ENCODE data around the gene MSI1.

MSI1 gene

DNA sequence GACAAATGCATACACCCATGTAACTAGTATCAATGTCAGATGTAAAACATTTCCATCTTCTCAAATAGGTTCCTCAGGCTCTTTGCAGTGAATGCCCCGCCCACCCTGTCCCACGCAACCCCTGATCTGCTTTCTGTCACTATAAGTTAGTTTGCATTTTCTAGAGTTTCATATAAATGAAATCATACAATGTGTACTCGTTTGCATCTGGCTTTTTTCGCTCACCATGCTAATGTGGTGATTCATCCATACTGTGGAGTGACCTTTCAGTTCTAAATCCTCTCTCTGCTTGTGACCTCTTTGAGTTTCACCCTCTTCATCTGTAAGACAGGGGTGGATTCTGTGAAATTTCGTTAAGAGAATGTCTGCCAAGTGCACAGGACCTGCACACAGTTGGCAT is 30.6 kb upstream of the MSI1 start:
- Histone ChIP-seq H3K9ac (ENCODE audit: low read length) (no peak overlapping the region), H3K9me3 (ENCODE audit: low read length) (no peaks in the 10 kb centered on the region), H3K27ac (ENCODE audit: low read depth, low read length) (no peak overlapping the region), H3K27me3 (ENCODE audit: control insufficient read depth in 1 of 2, insufficient read depth in 2 of 2, low read length in 2 of 2) (no peaks in the 10 kb centered on the region), H3K36me3 (ENCODE audit: insufficient read depth, low read length) (no peaks in the 10 kb centered on the region), H3K4me3 (ENCODE audit: low read depth in 1 of 2, low read length in 2 of 2) (no peak overlapping the region), H3K4me1 (ENCODE audit: insufficient read depth, low read length) (no peaks in the 10 kb centered on the region)

- Histone ChIP-seq H3K27ac (ENCODE audit: low read depth, low read length) (no peak overlapping the region), H3K27me3 (ENCODE audit: control insufficient read depth in 1 of 2, insufficient read depth in 2 of 2, low read length in 2 of 2) (no peaks in the 10 kb centered on the region), H3K4me1 (ENCODE audit: insufficient read depth, low read length) (no peaks in the 10 kb centered on the region), H3K9ac (ENCODE audit: low read length) (no peak overlapping the region), H3K36me3 (ENCODE audit: insufficient read depth, low read length) (no peaks in the 10 kb centered on the region), H3K4me3 (ENCODE audit: low read depth in 1 of 2, low read length in 2 of 2) (no peak overlapping the region), H3K9me3 (ENCODE audit: low read length) (no peaks in the 10 kb centered on the region)
These were observed 29.0 kb upstream of the MSI1 start for GRCh38 chr12:120397824-120398540.

- Histone ChIP-seq H3K36me3 (ENCODE audit: insufficient read depth, low read length) (no peaks in the 10 kb centered on the region), H3K4me1 (ENCODE audit: insufficient read depth, low read length) (no peaks in the 10 kb centered on the region), H3K4me3 (ENCODE audit: low read depth in 1 of 2, low read length in 2 of 2) (no peak overlapping the region), H3K27me3 (ENCODE audit: control insufficient read depth in 1 of 2, insufficient read depth in 2 of 2, low read length in 2 of 2) (no peaks in the 10 kb centered on the region), H3K9me3 (ENCODE audit: low read length) (no peaks in the 10 kb centered on the region), H3K27ac (ENCODE audit: low read depth, low read length) (no peak overlapping the region), H3K9ac (ENCODE audit: low read length) (no peak overlapping the region)
These were observed 25.8 kb upstream of the MSI1 start for GRCh38 chr12:120394483-120395367.

DNA sequence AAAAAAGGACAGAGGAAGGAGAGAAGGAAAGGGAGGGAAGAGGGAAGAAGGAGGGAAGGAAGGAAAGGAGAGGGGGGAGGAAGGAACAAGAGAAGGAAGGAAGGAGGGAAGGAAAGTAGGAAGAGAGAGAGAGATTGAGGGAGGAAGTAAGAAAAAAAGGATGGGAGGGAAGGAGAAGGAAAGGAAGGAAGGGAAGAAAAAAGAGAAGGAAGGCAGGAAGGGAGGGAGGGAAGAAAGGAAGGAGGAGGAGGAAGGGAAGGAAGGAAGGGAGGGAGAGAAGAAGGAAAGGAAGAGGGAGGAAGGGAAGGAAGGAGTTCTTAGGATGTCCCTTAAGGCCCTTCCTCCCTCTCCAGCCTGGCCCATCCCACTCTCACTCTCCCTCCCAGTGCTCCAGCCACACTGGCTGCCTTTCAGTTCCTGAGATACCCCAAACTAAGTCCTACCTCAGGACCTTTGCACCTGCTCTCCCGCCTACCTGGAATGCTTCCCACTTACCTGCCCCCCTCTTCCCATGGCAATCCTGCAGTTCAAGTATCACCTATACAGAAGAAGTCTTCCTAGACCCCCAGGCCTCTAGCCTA is 21.7 kb upstream of the MSI1 start:
- no peak overlapping the region for H3K9ac ChIP-seq (ENCODE audit: low read length)
- no peaks in the 10 kb centered on the region for H3K36me3 ChIP-seq (ENCODE audit: insufficient read depth, low read length)
- no peak overlapping the region for H3K4me3 ChIP-seq (ENCODE audit: low read depth in 1 of 2, low read length in 2 of 2)
- H3K27me3 ChIP-seq (ENCODE audit: control insufficient read depth in 1 of 2, insufficient read depth in 2 of 2, low read length in 2 of 2): peaks cover 0 to 6% of the 10 kb centered on the region in 2 donors
- no peaks in the 10 kb centered on the region for H3K4me1 ChIP-seq (ENCODE audit: insufficient read depth, low read length)
- H3K27ac ChIP-seq (ENCODE audit: low read depth, low read length): no peak overlapping the region
- no peaks in the 10 kb centered on the region for H3K9me3 ChIP-seq (ENCODE audit: low read length)

DNA sequence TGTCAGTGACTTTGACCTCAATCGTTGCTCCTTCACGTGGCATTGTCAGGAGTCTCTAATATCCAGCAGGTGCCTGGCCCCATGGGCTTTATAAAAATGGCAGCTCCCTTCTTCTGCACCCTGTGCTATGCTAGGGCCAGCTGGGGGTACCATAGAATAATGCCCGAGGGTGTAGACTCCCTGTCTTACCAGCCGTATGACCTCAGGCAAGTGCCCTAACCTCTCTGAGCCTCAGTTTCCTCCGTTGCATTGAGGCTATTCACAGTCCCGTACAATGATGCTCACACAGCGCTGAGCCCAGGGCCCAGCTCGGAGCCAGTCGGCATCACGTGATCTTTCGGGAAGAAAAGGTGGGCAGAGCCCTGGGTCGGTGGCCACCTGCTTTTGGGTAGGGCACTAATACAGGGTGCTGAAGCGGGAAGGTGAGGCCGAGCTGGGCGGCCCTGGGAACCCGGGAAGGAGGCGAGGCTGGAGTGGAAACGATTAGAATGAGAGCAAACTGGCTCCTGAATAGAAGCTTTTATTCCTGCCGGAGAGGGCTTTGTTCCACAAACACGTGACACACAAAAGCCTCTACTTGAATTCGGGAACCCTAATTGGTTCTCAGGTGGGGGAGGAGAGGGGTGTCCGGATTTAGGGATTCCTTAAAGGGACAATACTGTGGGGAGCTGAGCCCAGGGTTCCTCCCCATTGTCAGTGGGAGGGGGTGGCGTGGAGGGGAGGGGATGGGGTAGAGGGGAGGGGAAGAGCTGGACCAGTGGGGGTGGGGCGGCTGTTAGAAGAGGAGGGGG is 19.9 kb upstream of the MSI1 start:
- Histone ChIP-seq H3K9me3 (ENCODE audit: low read length) (no peaks in the 10 kb centered on the region), H3K4me3 (ENCODE audit: low read depth in 1 of 2, low read length in 2 of 2) (no peak overlapping the region), H3K27me3 (ENCODE audit: control insufficient read depth in 1 of 2, insufficient read depth in 2 of 2, low read length in 2 of 2) (peaks cover 0 to 6% of the 10 kb centered on the region in 2 donors)

DNA sequence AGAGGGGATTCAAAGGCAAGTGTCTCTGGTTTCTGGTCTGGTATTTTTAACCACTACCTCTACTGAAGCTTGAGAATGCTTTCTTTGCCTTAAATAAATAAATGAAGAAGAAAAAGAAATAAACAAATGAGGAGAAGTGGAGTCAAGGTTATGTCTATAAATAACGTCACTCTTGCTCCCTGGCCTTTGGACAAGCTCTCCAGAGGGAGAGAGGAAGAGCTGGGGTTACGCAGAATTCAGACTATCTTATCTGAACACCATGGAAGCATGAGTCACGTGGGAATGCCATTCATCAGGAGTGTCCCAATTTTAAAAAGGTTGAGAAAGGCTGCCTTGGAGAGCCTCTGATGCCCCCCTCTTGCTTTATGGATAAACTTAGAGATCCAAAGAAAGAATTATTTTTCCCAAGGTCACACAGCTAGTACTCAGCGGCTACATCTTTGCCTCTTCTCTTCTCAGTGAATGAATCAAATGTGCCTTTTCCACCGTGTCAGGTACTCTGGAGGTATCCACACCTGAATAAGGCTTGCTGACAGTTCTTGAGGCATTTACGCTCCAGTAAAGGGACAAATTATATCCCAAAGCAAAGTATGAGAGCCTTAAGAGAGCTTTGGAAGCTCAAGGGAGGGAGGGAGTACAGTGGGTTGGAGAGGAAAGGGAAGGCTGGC is 12.9 kb upstream of the MSI1 start:
- H3K36me3 ChIP-seq (ENCODE audit: insufficient read depth, low read length): no peaks in the 10 kb centered on the region
- H3K27me3 ChIP-seq (ENCODE audit: control insufficient read depth in 1 of 2, insufficient read depth in 2 of 2, low read length in 2 of 2): no peaks in the 10 kb centered on the region
- H3K27ac ChIP-seq (ENCODE audit: low read depth, low read length): no peak overlapping the region
- no peak overlapping the region for H3K9ac ChIP-seq (ENCODE audit: low read length)
- H3K4me3 ChIP-seq (ENCODE audit: low read depth in 1 of 2, low read length in 2 of 2): no peak overlapping the region
- H3K9me3 ChIP-seq (ENCODE audit: low read length): no peaks in the 10 kb centered on the region
- no peaks in the 10 kb centered on the region for H3K4me1 ChIP-seq (ENCODE audit: insufficient read depth, low read length)

More for the DNA sequence above, 19.9 kb upstream of the MSI1 start:
- Histone ChIP-seq H3K9ac (ENCODE audit: low read length) (no peak overlapping the region), H3K36me3 (ENCODE audit: insufficient read depth, low read length) (no peaks in the 10 kb centered on the region), H3K4me1 (ENCODE audit: insufficient read depth, low read length) (no peaks in the 10 kb centered on the region), H3K27ac (ENCODE audit: low read depth, low read length) (no peak overlapping the region)

DNA sequence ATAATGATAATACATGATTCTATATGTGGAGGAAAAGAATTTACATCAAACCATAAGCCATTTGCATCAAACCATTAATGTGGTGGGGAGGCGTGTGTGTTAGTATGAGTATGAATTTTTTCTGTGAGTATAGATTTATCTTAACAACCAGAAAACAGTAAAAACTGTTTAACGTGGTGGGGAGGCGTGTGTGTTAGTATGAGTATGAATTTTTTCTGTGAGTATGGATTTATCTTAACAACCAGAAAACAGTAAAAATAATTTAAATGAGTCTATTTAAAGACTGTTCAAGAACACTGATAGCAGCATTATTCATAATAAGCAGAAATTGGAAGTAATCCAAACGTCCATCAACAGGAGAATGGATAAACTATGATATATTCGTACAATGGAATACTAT is 9.1 kb upstream of the MSI1 start:
- H3K27ac ChIP-seq (ENCODE audit: low read depth, low read length): no peak overlapping the region
- no peaks in the 10 kb centered on the region for H3K4me1 ChIP-seq (ENCODE audit: insufficient read depth, low read length)
- H3K4me3 ChIP-seq (ENCODE audit: low read depth in 1 of 2, low read length in 2 of 2): no peak overlapping the region
- H3K9me3 ChIP-seq (ENCODE audit: low read length): no peaks in the 10 kb centered on the region
- no peaks in the 10 kb centered on the region for H3K36me3 ChIP-seq (ENCODE audit: insufficient read depth, low read length)
- H3K9ac ChIP-seq (ENCODE audit: low read length): no peak overlapping the region
- no peaks in the 10 kb centered on the region for H3K27me3 ChIP-seq (ENCODE audit: control insufficient read depth in 1 of 2, insufficient read depth in 2 of 2, low read length in 2 of 2)

DNA sequence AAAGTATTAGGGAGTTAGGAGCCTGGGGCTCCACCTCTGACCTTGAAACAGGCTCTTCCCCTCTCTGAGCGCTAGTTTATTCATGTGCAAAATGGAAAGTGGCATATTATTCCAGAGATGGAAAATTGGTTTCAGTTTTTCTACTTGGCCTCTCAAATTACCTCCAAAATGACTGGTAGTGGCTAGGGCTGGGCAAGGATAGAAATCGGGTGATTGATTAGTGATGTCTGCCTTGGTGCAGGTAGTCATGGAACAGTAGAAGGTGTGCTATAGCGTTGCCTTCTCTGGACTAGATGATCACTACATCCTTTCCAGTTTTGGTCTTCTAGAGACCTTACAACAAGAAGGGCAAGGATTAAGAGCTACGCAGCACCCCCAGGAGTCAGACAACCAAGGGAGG is 8.6 kb upstream of the MSI1 start:
- H3K27ac ChIP-seq (ENCODE audit: low read depth, low read length): no peak overlapping the region
- H3K9ac ChIP-seq (ENCODE audit: low read length): no peak overlapping the region
- no peak overlapping the region for H3K4me3 ChIP-seq (ENCODE audit: low read depth in 1 of 2, low read length in 2 of 2)
- H3K4me1 ChIP-seq (ENCODE audit: insufficient read depth, low read length): no peaks in the 10 kb centered on the region
- no peaks in the 10 kb centered on the region for H3K9me3 ChIP-seq (ENCODE audit: low read length)
- H3K36me3 ChIP-seq (ENCODE audit: insufficient read depth, low read length): no peaks in the 10 kb centered on the region
- H3K27me3 ChIP-seq (ENCODE audit: control insufficient read depth in 1 of 2, insufficient read depth in 2 of 2, low read length in 2 of 2): no peaks in the 10 kb centered on the region

GRCh38 chr12:120376934-120377572 is 8.1 kb upstream of the MSI1 start:
- Histone ChIP-seq H3K4me1 (ENCODE audit: insufficient read depth, low read length) (no peaks in the 10 kb centered on the region), H3K4me3 (ENCODE audit: low read depth in 1 of 2, low read length in 2 of 2) (no peak overlapping the region), H3K27ac (ENCODE audit: low read depth, low read length) (no peak overlapping the region), H3K27me3 (ENCODE audit: control insufficient read depth in 1 of 2, insufficient read depth in 2 of 2, low read length in 2 of 2) (peaks cover 0 to 2% of the 10 kb centered on the region in 2 donors), H3K9me3 (ENCODE audit: low read length) (no peaks in the 10 kb centered on the region), H3K9ac (ENCODE audit: low read length) (no peak overlapping the region), H3K36me3 (ENCODE audit: insufficient read depth, low read length) (no peaks in the 10 kb centered on the region)

DNA sequence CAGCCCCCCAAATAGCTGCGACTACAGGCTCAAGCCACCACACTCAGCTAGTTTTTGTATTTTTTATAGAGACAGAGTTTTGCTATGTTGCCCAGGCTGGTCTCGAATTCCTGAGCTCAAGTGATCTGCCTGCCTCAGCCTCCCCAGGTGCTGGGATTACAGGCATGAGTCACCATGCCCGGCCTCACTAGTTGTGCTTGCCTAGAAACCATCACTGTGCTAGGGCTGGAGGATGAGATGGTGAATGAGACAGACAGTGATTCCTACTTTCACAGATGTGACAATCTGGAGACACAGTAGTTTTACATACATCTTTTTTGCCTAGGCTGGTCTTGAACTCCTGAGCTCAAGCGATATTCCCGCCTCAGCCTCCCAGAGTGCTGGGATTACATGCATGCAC is 7.5 kb upstream of the MSI1 start:
- Histone ChIP-seq H3K27ac (ENCODE audit: low read depth, low read length) (no peak overlapping the region), H3K4me1 (ENCODE audit: insufficient read depth, low read length) (no peaks in the 10 kb centered on the region), H3K9me3 (ENCODE audit: low read length) (no peaks in the 10 kb centered on the region), H3K9ac (ENCODE audit: low read length) (no peak overlapping the region), H3K36me3 (ENCODE audit: insufficient read depth, low read length) (no peaks in the 10 kb centered on the region), H3K4me3 (ENCODE audit: low read depth in 1 of 2, low read length in 2 of 2) (no peak overlapping the region), H3K27me3 (ENCODE audit: control insufficient read depth in 1 of 2, insufficient read depth in 2 of 2, low read length in 2 of 2) (peaks cover under 1 to 9% of the 10 kb centered on the region in 2 donors)

Measured in muscle layer of colon (tissue), 2 donors.